HG03520 (cell line): ENCODE measurements around the gene FYCO1.
"Not testable (repeated sequence)": the region's sequence is repeated elsewhere in the genome, so short reads cannot be mapped to it uniquely, and the experiment has no call there.

Experiments
- ATAC-seq: cut with Tn5 transposase; IDR thresholded peaks from one replicate; pipeline ENCODE4 v1.9.1; 2021; ENCODE audit warnings: mild to moderate bottlenecking, moderate library complexity; ENCODE audit not compliant: unreplicated experiment

FYCO1 gene

DNA sequence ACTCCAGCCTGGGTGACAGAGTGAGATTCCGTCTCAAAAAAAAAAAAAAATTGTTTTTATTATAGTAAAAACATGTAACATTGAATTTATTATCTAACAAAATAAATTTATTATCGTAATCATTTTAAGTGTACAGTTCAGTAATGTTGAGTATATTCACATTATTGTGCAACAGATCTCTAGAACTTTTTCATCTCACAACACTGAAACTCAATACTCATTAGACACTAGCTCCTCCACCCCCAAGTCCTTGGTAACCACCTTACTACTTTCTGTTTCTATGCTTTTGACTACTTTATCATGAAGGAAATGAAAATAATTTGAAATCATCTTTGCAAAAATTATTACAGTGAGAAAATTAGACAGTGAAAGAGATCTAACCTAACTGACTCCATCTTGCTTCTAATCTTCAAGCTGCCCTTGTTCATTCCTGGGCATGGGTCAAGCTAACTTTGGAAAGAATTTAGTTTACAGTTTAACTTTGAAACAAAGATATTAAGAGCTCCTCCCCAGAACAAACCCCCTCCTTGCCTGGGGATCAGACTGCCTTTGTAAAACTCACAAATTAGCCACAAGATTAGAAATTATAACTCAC lies 15.0 kb upstream of the FYCO1 start:
- ATAC-seq = no peak

DNA sequence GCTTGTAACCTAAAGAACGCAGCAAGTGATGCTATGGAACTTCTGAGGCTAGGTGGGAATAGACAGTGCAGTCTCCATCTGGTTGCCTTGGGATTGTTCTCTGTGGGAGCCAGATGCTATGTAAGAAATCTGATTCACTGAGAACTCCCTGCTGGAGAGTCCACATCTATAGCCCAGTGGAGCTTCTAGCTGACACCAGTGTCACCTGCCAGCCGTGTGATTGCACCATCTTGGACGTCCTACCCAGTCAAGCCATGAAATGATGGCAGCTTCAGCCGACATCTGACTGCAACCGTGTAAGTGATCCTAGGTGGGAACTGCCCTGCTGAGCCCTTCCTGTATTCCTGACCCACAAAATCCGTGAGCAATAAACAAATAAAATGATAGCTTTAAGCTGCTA lies 12.4 kb upstream of the FYCO1 start:
- no peak for ATAC-seq

DNA sequence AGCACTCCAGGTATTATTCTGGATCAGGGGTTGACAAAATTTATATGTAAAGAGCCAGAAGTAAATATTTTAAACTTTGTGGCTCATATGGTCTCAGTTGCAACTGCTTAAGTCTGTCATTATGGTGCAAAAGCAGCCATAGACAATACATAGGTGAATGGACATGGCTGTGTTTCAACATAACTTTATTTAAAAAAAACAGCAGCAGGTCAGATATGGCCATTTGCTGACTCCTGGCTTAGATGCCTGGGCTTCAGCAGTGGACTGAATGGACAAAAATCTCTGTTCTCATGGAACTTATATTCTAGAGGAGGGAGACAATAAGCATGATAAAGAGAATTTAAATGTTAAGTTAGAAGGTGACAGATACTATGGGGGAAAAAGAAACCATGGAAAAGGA lies 11.7 kb upstream of the FYCO1 start:
- no peak for ATAC-seq

- no peak for ATAC-seq
Measured at GRCh38 chr3:46006238-46007032, 10.8 kb upstream of the FYCO1 start.

DNA sequence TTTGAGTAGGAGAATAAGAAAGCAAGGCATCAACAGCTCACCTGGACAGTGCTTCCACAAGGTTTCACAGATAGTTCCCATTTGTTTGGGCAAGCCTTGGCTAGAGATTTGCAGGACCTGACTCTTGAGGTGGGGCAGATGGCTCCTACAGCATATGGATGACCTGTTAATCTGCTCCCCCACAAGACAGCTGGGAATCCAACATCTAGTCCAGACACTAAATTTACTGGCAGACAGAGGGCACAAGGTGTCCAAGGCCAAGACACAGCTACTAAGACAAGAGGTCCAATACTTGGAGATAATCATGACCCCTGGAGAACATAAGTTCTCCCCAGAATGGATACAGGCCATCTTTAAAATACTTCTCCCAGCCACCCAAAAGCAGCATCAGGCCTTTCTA lies 8.1 kb upstream of the FYCO1 start:
- ATAC-seq = not testable (repeated sequence)

DNA sequence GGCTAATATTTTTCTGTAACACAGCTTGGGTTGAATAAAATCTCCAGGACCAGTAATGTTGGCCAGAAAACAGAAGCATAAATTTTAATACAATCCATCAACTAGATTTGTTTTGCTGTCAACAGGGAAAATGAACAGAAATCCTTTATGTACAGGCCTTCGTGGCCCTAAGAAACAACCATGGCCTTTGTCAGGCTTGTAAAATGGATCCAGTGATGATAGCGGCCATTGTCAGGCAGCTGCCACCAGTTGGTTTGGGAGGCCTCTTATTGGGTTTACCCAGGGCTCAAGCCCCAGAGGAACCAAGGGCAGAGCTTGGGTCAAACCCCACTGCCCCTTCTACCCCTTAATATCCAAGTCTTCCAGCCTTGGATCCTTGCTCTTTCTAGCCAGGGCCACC lies 5.6 kb upstream of the FYCO1 start:
- ATAC-seq = no peak

- no peak for ATAC-seq
Measured at GRCh38 chr3:45997942-45998341, 2.3 kb upstream of the FYCO1 start.

DNA sequence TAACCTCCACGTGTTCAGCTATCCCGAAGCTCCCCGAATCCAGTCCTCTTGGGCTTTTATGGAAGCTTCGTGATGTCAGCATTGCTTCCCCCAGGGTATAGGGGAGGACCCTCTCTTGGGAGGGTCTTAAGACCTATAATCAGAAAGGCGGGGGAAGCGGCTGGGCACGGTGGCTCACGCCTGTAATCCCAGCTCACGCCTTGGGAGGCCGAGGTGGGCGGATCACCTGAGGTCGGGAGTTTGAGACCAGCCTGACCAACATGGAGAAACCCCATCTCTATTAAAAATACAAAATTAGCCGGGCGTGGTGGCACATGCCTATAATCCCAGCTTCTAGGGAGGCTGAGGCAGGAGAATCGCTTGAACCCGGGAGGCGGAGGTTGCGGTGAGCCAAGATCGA lies 1.9 kb upstream of the FYCO1 start:
- not testable (repeated sequence) for ATAC-seq

GRCh38 chr3:45994419-45995235 lies 997 bp downstream of the FYCO1 start:
- peak; percentile 11 for ATAC-seq

- no peak for ATAC-seq
Measured at GRCh38 chr3:45993421-45994027, 2.1 kb downstream of the FYCO1 start.

GRCh38 chr3:45992821-45993221 lies 2.8 kb downstream of the FYCO1 start:
- no peak for ATAC-seq

DNA sequence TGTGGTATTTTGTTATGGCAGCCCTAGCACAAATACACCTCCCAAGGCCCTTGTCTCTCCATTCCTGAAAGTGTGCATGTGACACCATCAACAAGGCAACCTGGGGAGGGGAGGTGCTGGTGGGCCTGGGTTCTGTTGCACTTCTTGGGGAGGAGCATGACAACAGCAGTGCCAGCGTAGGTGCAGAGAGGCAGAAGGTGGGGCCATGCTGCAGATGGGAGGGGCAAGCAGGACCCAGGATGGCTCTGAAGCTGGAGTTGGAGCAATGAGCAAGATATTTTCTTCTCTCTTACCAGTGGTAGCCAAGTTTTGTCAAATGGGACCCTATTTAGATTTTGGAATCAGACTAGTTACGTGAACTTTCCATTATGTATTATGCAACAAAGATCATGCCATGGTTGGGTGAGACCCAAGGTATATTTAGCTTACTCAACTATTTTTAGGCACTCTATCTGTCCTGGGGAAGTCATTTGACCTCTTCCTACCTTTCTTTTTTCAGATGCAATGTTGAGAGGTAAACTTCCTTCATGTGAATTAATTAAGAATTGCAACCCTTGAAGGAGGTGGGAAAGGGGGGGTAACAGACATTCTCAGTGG lies 3.4 kb downstream of the FYCO1 start:
- no peak for ATAC-seq

DNA sequence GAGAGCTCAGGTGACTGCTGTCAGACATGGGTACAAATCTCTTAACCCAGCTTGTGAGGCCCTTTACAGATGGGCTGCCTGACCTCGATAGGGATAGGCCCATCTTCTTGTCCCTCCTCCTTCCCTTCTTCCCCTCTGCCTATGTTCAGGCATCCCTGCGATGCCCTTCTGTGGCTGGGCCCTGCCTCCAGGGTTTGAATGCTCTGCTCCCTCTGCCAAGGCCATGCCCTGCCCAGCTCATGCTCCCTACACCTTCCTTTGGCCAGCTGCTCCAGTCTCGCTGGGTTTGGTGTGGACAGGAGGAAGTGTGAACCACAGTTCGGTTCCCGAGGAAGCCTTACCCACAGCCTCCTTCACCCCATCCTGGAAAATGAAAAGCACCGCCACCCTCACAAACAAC lies 4.3 kb downstream of the FYCO1 start:
- no peak for ATAC-seq

GRCh38 chr3:45990181-45990580 lies 5.4 kb downstream of the FYCO1 start:
- ATAC-seq = no peak

- no peak for ATAC-seq
Measured at GRCh38 chr3:45988804-45989203, 6.8 kb downstream of the FYCO1 start.

GRCh38 chr3:45988362-45988761 lies 7.3 kb downstream of the FYCO1 start:
- no peak for ATAC-seq

DNA sequence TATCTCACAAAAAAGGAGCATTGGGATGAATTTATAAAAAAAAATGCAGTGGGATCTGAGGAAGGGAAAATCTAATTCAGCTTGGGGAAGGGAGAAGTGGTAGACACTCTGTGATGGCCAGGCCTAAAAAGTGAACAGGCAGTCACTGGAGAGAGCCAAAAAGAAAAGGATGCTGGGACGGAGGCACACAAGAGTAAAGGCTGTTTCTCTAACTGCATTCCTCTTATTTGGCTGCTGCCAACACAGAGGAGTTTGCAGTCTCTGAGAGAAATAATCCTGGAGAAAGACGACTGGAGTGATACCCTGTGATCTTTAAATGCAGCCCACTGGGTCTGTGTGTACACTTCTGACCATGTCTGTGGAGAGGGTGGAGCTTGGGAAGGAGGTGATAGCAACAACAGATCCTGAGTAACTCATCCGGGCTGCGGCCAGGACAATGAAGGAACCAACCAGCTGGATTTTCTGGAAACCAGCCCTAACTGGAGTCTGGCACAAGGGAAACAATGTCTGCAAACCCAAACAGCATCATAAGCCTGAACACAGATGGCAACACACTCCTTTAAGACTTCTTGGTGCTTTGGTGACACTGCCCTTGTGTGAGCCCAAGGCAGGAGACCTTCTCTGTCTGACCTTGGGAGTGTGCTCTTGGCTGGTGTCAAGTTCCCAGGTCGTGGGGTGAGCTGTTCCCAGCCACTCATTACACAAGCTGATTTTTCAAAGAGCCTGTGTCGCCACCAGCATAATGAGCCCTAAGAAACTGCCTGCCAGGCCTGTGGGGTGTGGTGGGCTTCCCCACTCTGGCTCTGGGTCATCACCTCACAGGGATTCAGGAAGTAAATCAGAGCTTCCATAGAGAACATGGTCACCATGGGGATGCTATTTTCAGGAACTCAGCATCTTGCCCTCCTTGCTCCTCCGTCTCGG lies 8.0 kb downstream of the FYCO1 start:
- ATAC-seq = no peak

DNA sequence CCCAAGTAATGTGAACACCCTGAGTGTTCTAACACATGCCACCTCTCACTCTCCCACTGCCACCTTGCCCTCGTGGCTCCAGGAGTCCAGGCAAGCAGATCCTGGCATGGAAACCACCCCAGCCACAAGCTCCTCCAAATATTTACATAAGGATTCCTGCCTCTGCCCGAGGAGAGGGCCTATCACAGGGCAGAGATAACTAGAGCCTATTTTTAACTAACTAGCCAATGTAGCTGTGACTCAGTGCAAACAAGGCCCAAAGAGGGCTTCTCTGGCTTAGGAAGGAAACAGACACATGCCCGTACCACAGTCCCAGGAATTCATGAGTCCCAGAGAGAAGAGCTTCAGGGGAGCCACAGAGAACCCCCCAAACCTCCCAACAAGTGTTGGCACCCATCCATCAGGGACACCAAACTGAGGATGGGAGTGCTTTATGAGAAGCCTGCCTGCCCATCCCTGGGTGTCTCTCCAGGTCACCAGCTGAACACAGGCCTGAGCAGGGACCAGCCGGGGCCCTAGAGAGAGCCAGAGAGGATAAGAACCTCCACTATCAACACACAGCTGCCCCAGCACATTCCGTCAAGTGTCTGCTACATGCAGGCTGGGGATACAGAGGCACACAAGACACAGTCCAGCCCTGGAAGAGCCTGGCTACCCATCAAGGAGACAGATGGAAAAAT lies 9.2 kb downstream of the FYCO1 start:
- ATAC-seq = no peak

DNA sequence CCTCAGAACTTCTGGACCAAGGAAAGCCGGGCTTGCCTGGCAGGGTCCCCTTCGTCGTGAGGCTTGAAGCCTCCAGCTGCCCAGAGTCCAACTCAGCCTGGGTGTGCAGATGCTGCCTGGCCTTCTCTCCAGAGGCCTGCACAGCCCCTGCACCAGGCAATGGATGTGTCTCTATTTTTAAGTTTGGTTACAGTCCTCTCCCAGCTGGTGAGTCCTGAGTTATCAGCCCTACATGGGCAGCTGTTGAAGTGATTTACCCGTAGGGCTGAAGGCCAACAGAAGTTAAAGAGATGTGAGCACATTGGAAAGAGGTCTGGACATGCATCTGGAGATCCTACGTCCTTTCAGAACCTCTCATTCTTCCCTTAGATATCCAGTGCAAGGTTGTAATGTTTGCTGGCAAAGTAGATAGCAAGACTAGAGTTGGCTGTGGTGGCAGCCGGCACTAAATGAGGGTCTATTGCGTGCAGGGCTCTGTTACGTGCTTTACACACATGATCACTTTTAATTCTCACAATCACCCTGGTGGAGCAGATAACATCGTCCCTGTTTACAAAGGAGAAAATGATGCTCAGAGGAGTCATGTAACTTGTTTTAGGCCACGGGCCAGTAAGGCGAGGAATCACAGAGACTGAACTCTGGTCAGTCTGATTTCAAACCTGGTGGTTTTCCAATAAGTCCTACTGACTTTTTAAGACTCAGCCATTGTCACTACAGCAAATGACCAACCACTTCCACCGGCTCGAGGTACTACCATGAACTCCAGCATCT lies 9.9 kb downstream of the FYCO1 start:
- ATAC-seq = no peak
